ENCODE data around the gene SNAP25.

The SNAP25 gene

DNA sequence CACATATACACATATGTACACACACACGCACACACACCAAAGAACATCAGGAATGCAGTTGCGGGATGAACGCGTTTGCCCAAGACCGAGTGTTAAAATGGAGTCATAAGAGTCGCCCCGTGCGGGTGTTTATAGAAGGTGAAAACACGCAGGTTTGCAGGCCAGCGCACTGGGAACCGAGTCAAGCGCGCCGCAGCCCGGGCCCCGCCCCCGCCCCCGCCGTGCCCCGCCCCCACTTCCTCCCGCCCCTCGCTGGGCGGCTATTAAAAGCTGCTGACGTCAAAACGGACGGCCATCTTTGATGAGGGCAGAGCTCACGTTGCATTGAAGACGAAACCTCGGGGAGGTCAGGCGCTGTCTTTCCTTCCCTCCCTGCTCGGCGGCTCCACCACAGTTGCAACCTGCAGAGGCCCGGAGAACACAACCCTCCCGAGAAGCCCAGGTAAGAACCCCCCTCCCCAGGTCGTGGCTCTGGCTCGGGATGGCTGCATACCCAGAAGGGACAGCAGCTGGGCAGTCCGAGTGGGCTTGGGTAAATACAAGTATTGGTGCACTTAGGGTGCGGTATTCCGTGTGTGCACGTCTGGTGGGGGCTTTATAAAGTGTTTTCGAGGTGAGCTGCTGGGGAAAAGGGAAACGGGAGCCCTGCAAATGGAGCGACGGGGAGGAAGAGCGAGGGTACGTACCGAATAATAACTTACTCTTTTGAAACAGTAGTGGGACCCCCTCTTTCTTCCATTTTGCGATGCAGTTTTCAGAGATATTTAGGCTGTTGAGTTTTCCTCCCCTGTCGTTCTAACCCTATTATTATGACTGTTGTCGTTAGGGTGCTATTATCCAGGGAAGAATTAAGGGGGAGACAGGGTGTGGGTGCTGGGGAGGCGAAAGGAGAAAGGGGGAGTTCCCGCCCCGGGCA is at the start of gene SNAP25:
TSS of gene SNAP25 (plus strand) at position 295 of the 916 bp plus-strand sequence. CDS start 56,662 bp downstream, outside the sequence.
- peak; percentile 86 for DNase-seq

DNA sequence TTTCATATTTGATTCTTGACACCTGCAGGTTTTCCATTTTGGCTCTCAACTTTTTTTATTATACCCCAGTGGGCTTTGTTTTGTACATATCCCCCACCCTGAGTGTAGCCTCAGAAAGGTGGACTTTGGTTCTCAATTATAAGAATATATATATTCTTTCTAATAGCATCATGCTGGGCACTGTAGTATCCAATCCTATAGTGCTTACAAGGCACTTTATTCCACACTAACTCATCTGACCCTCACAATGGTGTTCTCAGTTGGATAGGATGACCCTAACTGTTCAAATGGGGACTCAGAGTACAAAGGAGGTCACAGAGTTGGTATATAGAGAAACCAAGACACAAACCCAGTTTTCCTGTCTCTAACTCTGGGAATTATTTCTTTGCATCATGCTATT is 48.9 kb upstream of the SNAP25 start:
- no peak for DNase-seq

DNA sequence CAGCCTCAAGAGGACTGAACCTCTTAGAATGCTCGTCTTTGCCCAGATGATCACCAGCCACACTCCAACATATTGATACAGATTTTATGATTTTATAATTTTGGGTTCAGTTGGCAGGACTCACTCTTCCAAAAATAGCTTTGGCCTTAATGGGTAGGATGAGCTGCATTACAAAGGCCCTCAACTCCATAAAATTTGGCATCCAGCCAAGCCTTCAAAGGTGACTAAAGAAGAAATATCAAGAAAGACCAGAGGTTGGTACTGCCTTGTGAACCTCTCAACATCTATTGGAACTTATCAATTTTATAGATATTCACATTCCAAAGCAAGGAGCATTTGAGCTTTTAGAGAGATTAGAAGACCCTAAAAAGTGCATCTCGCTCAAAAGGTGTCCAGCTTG is 48.4 kb upstream of the SNAP25 start:
- DNase-seq, result no peak

DNA sequence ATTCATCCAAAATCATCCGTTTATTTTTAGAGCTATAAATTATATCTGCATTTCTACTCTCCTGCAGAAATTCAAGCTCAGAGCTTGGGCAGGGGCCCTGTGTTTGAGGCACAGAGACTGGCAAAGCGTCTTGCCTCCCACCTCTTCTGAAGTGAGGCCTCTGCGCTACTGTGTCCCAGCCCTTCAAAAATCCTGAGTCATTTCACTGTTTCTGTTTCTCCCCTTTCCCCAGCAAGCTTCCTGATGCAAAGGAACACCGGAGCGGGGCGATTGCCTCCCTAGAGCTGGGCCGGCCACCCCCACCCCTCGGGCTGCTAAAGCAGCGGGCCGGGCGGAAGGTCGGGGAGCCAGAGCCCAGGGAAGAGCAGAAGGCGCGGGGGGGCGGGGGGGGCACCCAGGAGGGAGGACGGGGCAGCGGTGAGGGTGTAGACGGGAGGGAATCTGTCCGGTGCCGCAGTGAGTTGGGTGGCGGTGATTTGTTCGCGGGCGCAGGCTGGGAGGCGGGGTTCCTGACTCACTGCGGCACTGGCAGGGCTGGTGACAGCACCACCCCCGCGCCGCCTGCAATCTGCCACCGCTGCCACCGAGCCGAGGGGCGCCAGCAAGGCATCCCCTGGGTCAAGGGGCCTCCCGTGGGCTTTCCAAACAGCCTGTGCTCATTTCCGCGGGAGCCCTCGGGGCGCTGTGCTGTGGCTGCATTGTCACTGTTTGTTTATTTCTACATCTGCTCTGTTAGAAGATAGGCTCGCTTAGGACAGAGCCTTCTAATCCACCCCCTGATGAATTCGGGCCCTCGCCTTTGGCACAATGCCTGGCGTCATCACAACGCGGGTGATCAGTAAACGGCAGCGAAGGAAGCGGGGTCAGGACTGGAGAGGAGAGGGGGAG is 46.5 kb upstream of the SNAP25 start:
- DNase-seq, result peak; percentile 21

DNA sequence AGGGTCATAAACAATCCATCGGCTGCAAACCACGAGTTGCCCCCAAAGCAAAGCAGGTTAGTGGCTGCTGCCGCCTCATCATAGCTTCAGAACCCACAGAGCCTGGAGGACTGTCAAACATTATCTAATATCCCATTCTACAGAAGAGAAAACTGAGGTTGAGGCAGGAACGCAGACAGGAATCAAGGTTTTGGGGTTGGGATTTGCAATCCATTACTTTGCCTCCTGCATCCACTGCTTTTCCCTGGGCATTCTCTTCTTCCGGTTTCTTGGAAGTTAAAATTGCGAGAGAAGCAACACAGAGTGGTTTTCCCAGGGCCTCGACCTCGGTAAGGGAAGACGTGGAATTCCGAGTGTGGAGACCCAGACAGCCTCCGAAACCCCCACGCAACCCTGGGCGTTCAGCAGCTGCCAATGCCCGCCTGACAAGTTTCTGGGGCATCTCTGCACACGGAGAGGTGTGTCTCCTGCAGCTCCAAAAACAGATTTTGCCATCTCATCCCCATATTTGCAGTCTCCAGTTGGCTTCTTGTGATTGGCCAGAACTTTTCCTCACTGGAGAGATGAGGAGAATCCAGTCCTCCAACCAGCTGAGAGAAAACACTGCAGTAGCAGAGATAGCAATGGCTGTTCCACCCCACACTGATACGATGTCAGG is 45.5 kb upstream of the SNAP25 start:
- DNase-seq, result no peak

DNA sequence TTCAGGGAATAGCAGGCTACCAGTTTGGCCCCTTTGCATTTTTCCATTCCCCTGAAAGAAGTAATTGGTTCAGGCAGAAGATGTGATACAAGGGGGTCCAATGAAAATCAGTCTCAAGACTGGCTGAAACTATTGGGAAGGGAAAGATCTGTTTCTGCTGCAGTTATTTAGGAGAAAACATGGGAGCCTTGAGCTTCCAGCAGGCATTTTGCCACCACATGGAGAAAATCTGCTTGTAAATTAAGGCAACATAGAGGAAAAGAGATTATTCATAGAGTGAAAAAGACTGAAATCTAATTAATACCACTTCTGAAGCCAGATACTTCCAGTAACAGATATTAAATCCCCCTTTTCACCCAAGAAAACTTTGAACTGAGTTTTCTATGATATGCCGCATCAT is 44.2 kb upstream of the SNAP25 start:
- DNase-seq, result no peak

DNA sequence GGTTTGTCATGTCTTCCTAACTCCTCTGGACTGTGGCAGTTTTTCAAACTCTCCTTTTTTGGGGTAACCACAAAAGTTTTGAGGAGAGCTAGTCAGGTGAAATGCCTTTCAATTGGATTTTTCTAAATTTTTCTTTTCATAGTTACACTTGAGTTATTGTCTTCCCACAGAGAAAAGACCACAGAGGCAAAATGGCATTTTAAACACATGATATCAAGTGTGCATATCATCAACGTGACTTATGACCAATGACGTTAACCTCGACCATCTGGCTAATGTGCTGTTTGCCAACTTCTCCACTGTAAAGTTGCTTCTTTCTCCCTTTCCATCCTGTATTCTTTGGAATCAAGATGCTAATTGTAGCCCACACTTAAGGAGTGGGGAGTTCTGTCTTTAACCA is 41.3 kb upstream of the SNAP25 start:
- peak; percentile 44 for DNase-seq

DNA sequence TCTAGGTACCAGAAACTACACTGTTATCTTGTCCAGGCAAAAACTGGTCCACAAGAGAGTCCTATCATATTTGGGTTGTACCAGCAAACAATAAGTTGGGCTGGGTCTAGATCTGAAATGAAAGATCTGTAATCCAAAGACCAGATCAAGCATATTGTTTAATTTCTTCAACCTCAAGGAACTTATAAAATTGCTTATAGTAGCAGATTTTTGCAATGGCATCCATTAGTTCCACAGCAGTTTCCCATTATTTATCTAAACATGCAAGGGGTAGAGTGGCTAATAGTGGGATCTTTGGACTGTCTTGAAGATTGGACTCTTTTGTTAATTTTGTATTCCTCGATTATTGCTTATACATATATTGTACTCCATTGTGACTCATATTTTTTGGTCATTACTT is 40.5 kb upstream of the SNAP25 start:
- no peak for DNase-seq

DNA sequence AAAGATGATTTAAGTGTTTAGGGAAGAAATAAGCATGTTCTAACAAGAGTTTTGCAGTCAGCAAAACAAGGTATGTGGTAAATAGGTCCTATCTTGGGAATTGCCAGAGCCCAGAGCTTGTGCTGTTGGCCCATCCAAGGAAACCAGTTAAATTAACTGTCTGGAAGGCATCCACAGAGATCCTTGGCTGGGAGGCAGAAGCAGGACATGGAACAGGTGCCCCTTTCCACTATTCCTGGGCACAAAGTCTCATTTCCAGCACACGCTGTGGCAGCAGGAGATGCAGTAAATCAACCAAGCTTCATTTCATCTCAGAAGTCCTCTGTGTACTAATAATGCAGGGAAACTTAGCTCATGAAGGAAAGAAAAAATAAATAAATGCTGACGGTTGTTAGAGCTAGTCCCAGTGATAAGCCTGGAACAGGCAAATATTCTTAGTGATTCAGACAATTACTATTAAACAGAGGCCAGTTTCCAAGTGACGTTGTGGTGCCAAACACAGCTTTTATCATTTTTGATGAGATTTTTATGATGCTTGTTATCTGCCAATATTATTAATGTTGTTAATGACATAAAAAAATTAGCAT is 39.8 kb upstream of the SNAP25 start:
- DNase-seq, result no peak

DNA sequence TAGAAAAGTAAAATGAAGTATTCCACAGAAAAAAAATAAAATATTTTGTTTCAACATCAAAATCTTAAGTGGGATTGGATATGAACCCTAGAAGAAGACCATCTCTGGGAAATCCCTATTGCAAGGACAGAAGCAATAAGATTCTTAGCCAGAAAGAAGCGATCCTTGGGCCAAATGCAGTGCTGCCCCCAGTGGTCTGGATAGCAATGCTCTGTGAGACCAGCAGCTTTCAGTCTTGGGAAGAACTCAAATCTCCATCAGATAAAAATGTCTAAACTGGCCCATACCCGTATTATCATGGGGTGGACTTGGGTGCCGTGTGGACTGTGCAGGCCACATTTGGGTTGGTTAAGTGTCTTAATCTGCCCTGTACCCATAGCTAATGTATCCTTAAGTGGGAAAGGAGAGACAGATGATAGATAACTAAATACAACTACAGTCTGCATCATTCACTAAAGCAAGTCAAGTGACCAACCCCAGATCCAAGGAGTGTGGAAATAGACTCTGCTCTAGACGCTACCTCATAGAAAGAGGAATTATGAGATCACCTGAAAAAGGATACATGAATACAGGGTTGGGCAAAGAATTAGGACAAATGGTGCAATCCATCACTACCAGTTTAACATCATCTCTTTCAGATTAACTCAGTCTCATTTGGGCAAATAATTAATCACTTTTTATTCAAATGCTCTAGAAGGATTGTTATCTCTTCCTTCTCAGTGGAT is 38.9 kb upstream of the SNAP25 start:
- no peak for DNase-seq

DNA sequence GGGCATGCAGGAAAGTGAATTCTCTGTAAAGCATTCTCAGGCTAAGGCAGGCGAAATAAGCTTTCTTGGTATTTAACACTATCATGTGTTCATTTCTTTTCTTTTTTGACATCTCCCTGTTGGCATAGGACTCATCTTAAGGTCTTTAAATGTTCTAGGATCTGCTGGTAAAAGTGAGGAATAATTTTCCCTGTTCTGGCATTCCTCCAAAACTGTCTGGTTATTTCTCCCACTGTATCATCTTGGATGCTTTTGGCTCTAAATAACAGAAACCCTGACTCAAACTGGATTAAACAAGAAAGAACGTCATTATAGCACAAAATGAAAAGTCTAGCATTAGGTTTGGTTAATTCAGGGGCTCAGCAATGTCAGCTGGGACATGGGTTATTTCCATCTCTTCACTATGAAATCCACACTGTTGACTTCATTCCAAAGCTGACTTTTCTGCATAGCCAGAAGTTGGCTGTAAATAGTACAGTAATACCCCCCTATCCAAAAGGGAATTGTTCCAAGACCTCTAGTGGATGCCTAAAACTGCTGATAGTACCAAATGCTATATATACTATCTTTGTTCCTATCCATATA is 37.9 kb upstream of the SNAP25 start:
- no peak for DNase-seq

DNA sequence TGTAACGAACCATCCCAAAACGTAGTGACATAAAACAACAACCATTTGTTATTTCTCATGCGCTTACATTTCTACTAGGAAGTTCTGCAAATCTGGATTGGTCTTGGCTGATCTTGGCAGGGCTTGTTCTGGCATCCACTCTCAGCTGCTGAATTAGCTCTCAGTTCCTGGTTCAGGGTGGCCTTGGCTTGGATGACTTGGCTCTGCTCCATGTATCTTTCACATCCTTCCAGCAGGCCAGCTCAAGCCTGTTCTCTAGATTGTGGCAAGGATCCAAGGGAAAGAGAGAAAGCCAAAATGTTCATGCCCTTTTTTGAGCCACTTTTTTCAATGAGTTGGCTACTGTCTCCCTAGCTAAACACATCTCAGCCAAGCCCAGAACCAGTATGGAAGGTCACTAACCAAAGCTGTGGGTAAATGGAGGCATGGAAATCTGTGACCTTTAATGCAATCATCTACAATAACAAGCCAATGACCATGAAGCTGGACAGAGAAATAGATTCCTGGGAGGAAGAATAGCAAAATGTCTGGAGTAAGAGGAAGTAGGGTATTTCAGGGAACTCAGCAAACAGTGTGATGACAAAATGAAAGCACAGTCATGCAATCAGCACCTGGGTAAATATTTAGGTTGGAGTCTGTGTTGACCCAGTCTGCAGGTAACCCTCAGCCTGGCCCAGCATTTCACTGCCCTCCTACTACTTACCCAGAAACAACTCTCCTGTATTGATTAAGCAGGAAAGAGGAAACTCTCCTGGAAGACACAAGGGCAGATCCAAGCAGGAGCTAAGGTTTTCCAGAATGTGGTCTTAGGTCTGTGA is 32.7 kb upstream of the SNAP25 start:
- peak; percentile 4 for DNase-seq

DNA sequence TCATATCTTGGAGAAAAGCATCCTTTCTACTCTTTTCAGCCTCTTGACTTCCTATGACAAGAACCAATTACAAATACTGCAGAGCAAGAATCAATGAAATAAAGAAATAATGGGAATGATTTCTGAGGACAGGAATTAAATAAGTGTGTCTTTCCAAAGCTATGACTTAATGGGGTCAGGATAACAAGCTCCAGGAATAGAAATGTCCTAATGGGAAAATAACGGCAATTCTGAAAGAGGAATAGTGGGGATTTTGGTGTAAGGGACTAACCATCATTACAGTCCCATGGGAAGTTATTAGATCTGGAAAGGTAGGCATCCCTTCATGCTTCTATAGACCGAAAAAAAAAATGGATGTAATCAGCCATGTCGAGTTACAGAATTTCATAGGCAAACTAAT is 28.2 kb upstream of the SNAP25 start:
- no peak for DNase-seq

DNA sequence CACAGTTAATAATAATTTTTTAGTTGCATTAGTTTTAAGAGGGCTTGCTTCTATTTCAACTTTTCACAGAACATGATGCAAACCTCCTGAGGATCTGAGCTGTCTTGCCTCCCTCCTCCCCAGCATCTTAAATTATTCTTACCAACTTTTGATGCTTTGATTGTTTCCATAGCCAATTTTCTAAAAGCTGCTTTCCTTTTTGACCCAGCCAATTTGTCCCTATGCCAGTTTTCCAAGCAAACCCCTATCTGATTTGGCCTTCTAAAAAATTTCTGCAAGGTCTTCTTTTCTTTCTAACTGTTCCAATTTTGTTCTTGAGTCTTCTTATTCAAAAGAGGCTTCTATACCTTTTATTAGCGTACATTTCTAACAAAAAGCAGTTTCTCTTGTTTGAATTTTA is 26.5 kb upstream of the SNAP25 start:
- no peak for DNase-seq

DNA sequence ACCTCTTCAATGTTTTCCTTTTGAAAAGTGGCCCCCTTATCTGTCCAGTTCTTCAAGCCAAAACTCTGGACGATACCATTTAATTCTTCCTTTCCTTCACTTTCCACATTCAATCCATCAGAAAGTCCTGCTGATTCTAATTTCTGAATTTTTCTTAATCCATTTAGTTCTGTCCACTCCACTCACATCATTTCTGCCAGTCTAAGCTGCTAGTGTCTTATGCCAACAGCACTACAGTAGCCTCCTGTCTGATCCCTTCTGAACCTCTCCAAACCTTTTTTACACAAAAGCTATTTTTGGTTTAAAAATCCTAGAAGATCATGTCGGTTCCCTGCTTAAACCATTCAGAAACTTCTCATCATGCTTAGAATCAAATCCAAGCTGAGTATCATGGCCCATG is 24.5 kb upstream of the SNAP25 start:
- DNase-seq, result no peak

DNA sequence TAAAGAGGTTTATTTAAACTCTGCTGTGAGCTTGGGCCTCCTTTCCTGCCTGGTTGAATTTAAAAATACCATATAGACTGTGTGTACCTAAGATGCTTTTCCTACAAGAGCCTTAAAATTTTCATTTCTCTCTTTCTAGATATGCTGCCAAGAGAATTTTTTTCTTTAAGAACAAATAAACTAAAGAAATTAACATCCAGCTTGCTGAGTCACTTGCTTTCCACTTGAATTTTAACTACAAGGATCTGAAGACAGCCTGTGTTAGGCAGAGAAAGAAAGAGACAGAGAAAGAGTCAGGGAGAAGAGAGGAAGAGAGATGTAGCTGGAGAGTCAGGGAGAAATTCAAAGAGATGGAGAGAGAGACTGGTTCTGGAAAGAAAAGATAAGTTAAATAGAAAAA is 18.3 kb upstream of the SNAP25 start:
- DNase-seq, result no peak

DNA sequence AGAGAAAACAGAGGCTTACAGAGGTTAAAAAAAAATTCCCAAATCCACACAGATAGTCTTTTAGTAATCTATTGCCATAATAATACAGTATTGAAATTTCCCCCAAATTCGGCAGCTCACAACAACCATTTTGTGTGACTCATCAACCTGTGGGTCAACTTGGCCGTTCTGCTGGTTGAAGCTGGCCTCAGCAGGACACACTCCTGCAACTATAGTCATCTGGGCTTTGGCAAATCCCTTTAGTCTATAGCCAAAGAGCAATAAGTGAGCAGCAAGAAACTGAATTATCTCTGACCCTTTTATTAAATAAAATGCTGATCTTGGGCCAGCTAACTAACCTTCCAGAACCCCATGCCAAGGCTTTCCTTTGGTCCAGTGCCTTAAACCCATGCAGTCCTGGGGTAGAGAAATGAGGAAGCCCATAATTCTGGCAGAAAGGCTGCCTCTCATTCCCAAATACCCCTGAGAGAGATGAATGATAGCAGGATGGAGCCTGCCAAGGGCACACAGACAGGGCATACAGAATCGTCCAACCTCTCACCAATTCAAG is 17.2 kb upstream of the SNAP25 start:
- no peak for DNase-seq

DNA sequence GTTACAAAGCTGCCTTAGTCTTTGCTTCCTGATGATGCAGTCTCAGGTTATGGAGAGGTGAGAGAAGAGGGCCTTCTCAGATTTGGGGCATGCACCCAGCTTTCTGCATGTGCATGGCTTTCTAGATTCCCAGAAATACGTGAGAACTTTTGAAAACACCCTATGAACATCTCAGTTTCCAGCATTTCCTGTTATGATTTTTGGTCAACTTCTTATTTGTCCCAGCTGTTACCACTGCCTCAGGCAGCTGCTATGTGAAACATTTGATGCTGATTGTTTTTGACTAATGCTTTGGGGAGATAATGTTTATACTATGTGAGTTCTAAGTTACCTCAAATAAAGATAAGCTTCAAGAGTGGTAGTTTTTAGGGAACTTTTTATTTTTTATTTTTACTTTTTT is 9.5 kb upstream of the SNAP25 start:
- DNase-seq, result no peak

DNA sequence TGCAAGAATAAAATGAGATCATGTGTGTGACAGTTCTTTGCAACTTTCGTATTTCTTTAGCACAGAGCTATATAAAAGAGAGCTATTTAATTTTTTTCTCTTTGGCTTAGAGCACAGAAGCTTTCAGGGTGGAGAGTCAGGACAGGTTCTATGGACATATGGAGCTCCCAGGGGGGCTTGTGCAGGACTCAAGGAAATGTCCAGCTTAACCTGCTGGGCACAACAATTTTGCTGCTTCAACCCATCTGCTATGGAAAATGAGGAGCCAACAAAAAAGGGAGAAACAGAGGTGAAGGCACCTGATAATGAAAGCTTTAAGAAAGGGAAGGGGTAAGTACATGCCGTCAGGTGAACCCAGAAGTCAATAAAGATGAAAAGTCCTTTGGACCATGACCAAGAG is 5.1 kb upstream of the SNAP25 start:
- DNase-seq, result no peak

DNA sequence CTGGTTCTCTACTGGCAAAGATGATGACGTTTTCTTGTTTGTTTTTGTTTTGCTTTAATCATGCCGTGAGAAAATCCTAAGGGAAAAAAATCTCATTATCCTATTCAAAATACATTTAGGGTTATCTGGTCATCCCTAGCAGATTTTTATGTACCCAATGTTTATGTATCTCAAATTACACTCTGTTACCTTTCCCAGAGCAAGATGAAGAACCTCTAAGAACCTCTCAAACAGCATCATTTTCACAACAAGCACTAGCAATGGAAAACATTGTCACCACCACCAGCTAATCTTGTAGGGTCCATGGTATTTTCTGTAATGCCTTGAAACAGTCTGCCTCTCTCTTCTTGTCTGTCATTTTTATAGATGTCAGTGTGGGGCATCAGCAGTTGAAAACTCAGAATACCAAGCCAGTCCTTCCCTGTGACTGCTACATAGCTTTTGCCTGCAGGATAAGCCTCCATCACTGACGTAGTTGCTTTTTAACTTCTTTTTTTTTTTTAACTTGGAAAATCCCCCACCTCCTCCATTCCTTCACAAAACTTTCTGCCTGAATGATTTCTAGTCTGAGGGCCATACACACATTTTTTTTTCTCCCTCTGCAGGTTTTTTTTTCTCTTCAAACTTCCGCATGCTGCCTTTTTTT is 2.4 kb upstream of the SNAP25 start:
- DNase-seq, result no peak
